ENCODE measurements around the gene CD48. TPM values are rescaled to one million over a fixed set of nuclear protein-coding genes. Genes with fewer than 3 reads are reported as not detected.

CD48 gene
- total RNA-seq, 1 experiment from 2014 or later: 0.20 TPM

DNA sequence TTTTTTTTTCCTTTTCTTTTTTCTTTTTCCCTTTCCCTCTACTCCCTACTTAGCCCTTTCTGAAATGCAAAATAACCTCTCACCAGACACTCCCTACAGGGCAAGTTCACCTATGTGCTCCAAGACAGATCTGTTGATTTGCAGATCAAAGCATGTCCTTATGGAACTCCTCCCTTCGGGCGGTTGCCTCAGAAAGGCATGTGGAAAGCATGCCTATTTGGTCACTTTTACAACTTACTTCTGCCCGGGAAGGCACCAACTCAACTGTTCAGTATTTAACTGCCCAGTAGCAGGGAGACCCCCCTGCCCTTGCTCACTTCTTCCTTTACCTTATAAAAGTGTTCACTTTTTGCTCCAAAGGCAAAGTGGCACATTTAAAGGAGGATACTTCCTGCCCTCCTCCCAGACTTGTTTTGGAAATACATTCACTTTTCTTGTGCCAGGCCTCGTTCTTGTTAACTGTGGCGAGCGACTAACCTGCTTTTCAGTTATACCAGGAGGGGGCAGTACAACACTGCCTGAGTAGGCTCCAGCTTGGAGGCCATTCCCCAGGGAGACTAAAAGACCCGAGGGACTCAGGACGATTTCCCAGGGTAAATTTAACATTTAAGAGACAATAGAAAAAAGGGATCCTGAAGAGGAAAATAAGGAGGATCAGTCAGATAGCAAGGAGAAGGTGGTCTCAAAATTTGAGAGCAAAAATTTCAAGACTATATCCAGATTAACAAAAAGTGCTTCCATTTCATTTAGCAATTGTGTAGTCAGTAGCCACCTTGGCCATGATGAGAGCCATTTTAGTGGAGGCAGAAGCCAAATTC, 15.1 kb upstream of the CD48 start:
- ChIA-PET POLR2A (interaction anchor here (1.1 to 1.2 kb wide), 2 partner anchors 12 to 227 kb away, joined by 3 read pairs; partner anchors contain the start of gene SLAMF7), RAD21 (ENCODE audit: low non-redundant PET in 1 of 2, low total read pairs in 2 of 2, uncharacterized antibody in 2 of 2, unreplicated experiment in 2 of 2) (interaction anchor here in 1 of 2 experiments (0.8 kb wide), 1 partner anchor 227 kb away, joined by 3 read pairs; no protein-coding TSS in a partner anchor), CTCF (interaction anchor here (1.0 to 4.2 kb wide), 9 partner anchors 12 to 226 kb away, joined by 3 to 46 read pairs (median 3); partner anchors contain the start of gene ITLN2)
- peak overlapping the region; percentile 91 for H2AFZ ChIP-seq (ENCODE audit: low read depth, low read length, poor library complexity, severe bottlenecking)
- TF ChIP-seq EZH2phosphoT487 (IDR thresholded peaks at IDR 0.05; ENCODE audit: borderline replicate concordance): no peak
- peak; percentile 88 to 95 (median 94) for TF ChIP-seq CTCF (IDR thresholded peaks at IDR 0.05 in 2 of 3, conservative IDR thresholded peaks at IDR 0.05 in 1 of 3; ENCODE audit: borderline replicate concordance in 1 of 3, insufficient read depth in 1 of 3, low read depth in 2 of 3, low read length in 2 of 3)
- TF ChIP-seq RAD21 (IDR thresholded peaks at IDR 0.05; ENCODE audit: low read depth): peak; percentile 93
- TF ChIP-seq YY1 (IDR thresholded peaks at IDR 0.05; ENCODE audit: extremely low read depth, insufficient replicate concordance, low read depth, low read length): peak; percentile 68
- no peak for TF ChIP-seq JUND (IDR thresholded peaks at IDR 0.05)
- no peak for TF ChIP-seq SRF (IDR thresholded peaks at IDR 0.05; ENCODE audit: low read depth)
- no peak for TF ChIP-seq SP1 (IDR thresholded peaks at IDR 0.05; ENCODE audit: low read depth)
- peak; percentile 39; the same call in 1 of the 2 replicates for TF ChIP-seq MAX (IDR thresholded peaks at IDR 0.05)
- H3K9me3 ChIP-seq (ENCODE audit: control insufficient read depth in 1 of 2, insufficient read depth in 1 of 2, low read depth in 1 of 2, low read length in 2 of 2): no peaks in the 10 kb centered on the region
- no peak overlapping the region for H3K4me3 ChIP-seq (replicated peaks in 1 of 2; ENCODE audit: low read depth in 1 of 2, low read length in 2 of 2)
- H3K4me1 ChIP-seq (ENCODE audit: control insufficient read depth in 1 of 2, insufficient read depth in 2 of 2, low read length in 2 of 2): peaks cover 6 to 14% of the 10 kb centered on the region in 2 experiments; a peak in 3 of 4 replicates
- BruUV-seq (replicated peaks): no TSS peak
- no peaks in the 10 kb centered on the region for H3K79me2 ChIP-seq (ENCODE audit: insufficient read depth, low read length)
- H3K4me2 ChIP-seq (ENCODE audit: low read length): peak overlapping the region; percentile 26
- intact Hi-C loops (cut with micrococcal nuclease): loop anchor here (1.0 to 10.0 kb wide), 5 partner anchors 51 to 418 kb away; no protein-coding TSS in a partner anchor
- H3K36me3 ChIP-seq (ENCODE audit: control insufficient read depth in 1 of 2, insufficient read depth in 2 of 2, low read length in 2 of 2): no peaks in the 10 kb centered on the region
- peak; percentile 95 for ATAC-seq
- H3K9me2 ChIP-seq (ENCODE audit: insufficient read depth): no peaks in the 10 kb centered on the region
- H3K9ac ChIP-seq (ENCODE audit: low read length): no peak overlapping the region
- no peaks in the 10 kb centered on the region for H4K20me1 ChIP-seq (ENCODE audit: insufficient read depth)
- H3K27me3 ChIP-seq (ENCODE audit: insufficient read depth, low read length): no peaks in the 10 kb centered on the region
- 0 out of 2 replicates have a peak overlapping the region, but pooled peaks have one; percentile 11 for H3K27ac ChIP-seq (ENCODE audit: low read depth, low read length)
- peak; percentile 75 for DNase-seq (ENCODE audit: low read depth, low spot score)
